T-cell (primary cell): ENCODE measurements around the gene DCAF11. TPM values are rescaled to one million over a fixed set of nuclear protein-coding genes. Genes with fewer than 3 reads are reported as not detected.

ENCODE experiments used
- ATAC-seq, 4 experiments: fragments of 200-7000 bp in 3 of 4; fragments of 150-1000 bp in 1 of 4; cut with Tn5 transposase; replicated peaks in 1 of 4; 1 replicate in 3 of 4; 2 replicates in 1 of 4; pipeline ENCODE4 v1.10.0; 2021; ENCODE audit warnings: moderate library complexity in 3 of 4, mild to moderate bottlenecking in 2 of 4, moderate number of reproducible peaks in 1 of 4
- CTCF ChIA-PET, 2 donors: fragments of 300-600 bp; sonication (Branson Sonifier 250); formaldehyde crosslinking; loops; one replicate each; lab custom pipeline; 2022; ENCODE audit warnings: antibody characterized with exemption in 2 of 2; lab: Charles Lee
- POLR2A ChIA-PET, 2 donors: fragments of 300-600 bp; sonication (Branson Sonifier 250); formaldehyde crosslinking; loops; one replicate each; lab custom pipeline; 2022; ENCODE audit warnings: antibody characterized with exemption in 2 of 2; lab: Charles Lee
- DNase-seq, 35 experiments: peaks; one replicate each; pipeline versions ENCODE4 v3.0.0 to v3.0.0-alpha.2; 2013 to 2023
- H3K27ac ChIP-seq: one replicate; pipeline ENCODE4 v1.5.1; 2013; ENCODE audit warnings: low read length
- H3K27me3 ChIP-seq, 2 experiments: replicated peaks in 1 of 2; 1 replicate in 1 of 2; 2 replicates in 1 of 2; pipeline versions ENCODE4 v1.6.1 to v1.7.0; 2013; ENCODE audit warnings: low read length in 1 of 2, mixed read lengths in 1 of 2; ENCODE audit not compliant: control insufficient read depth in 2 of 2, insufficient read depth in 2 of 2; ENCODE audit errors: extremely low read depth in 1 of 2
- H3K36me3 ChIP-seq, 2 donors: 1 replicate in 1 of 2; 2 replicates in 1 of 2; pipeline versions ENCODE4 v1.6.1 to v1.7.0; 2013; ENCODE audit warnings: low read length in 1 of 2; ENCODE audit not compliant: control insufficient read depth in 2 of 2, insufficient read depth in 1 of 2; ENCODE audit errors: extremely low read depth in 1 of 2
- H3K4me1 ChIP-seq, 2 experiments: 1 replicate in 1 of 2; 2 replicates in 1 of 2; pipeline versions ENCODE4 v1.6.1 to v1.7.0; 2013; ENCODE audit warnings: low read length in 2 of 2, mixed read lengths in 1 of 2; ENCODE audit not compliant: insufficient read depth in 2 of 2, control insufficient read depth in 1 of 2; ENCODE audit errors: extremely low read depth in 1 of 2
- H3K4me3 ChIP-seq, 2 donors: 1 replicate in 1 of 2; 2 replicates in 1 of 2; pipeline versions ENCODE4 v1.5.1 to v1.7.0; 2013; ENCODE audit warnings: mild to moderate bottlenecking in 2 of 2, low read length in 1 of 2, moderate library complexity in 1 of 2; ENCODE audit not compliant: control insufficient read depth in 1 of 2; ENCODE audit errors: extremely low read depth in 1 of 2
- H3K9me3 ChIP-seq: 2 replicates; pipeline ENCODE4 v1.7.0; 2013
- H3K27ac Mint-ChIP-seq, 2 donors: one replicate each; pipeline ENCODE4 v1.8.0; 2020 to 2021; ENCODE audit warnings: mild to moderate bottlenecking in 2 of 2, mixed read lengths in 2 of 2
- H3K27me3 Mint-ChIP-seq, 2 donors: one replicate each; pipeline ENCODE4 v1.8.0; 2021 to 2022; ENCODE audit warnings: mixed read lengths in 2 of 2
- H3K36me3 Mint-ChIP-seq: one replicate; pipeline ENCODE4 v1.8.0; 2021; ENCODE audit warnings: mixed read lengths
- H3K4me1 Mint-ChIP-seq, 3 donors: one replicate each; pipeline ENCODE4 v1.8.0; 2020 to 2022; ENCODE audit warnings: mixed read lengths in 3 of 3, mild to moderate bottlenecking in 1 of 3
- H3K4me3 Mint-ChIP-seq, 3 donors: one replicate each; pipeline ENCODE4 v1.8.0; 2020 to 2022; ENCODE audit warnings: mild to moderate bottlenecking in 3 of 3, mixed read lengths in 3 of 3, moderate library complexity in 3 of 3
- H3K9me3 Mint-ChIP-seq, 3 donors: one replicate each; pipeline ENCODE4 v1.8.0; 2020 to 2022; ENCODE audit warnings: mixed read lengths in 3 of 3
- WGBS: methylation state at CpG from one replicate; pipeline ENCODE4 v1.1.5; 2013; ENCODE audit warnings: missing lambda C conversion rate; ENCODE audit not compliant: insufficient coverage; 5-methylcytosine and 5-hydroxymethylcytosine counted together
- total RNA-seq, 35 experiments: library from RNA in 6 of 35; stranded (reverse) in 6 of 35; fragments of 120-200 nt in 1 of 35; gene quantifications; one replicate each; pipeline versions ENCODE4 v1.2.1 to v1.2.4 and lab custom pipeline; 2013 to 2026

DCAF11 gene
- total RNA-seq, 5 donors from 2014 or later (not counting 1 experiment from before 2014, with no cell fraction given): 78.5 to 94.1 (median 89.6) TPM

DNA sequence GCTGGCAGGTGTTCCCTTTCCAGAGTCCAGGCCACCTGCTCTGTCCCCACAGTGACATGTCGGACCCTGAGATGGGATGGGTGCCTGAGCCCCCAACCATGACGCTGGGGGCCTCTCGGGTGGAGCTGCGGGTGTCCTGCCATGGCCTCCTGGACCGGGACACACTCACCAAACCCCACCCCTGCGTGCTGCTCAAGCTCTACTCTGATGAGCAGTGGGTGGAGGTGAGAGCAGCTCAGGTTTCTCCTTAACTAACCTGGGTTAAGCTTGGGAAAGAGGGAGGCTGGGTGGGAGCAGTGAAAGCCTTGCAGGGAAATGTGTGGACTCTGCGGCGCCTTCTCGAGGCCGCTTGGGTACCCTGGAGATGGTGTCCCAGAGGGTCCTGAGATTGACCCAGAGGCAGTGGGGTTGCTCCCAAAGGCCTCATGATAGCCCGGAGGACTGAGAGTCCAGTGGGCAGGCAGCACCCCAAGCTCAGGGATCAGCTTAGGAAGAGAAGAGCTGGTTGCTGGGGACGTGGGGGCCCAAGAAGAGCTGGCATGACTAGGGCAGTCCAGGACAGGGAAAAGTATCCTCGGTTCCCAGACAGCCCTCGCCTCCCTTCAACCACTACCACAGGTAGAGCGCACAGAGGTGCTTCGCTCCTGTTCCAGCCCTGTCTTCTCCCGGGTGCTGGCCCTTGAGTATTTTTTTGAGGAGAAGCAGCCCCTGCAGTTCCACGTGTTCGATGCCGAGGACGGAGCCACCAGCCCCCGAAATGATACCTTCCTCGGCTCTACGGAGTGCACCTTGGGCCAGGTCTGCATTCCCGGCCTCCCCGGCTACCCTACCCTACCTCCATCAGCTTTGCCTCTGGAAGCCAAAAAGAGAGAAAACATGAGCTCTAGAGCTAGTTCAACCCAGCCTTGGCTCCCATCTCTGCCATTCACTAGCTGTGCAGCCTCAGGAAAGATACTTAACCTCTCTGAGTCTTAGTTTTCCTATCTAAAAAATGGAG lies 41.4 kb upstream of the DCAF11 start:
- POLR2A ChIA-PET: no interaction called here
- no peak for DNase-seq

DNA sequence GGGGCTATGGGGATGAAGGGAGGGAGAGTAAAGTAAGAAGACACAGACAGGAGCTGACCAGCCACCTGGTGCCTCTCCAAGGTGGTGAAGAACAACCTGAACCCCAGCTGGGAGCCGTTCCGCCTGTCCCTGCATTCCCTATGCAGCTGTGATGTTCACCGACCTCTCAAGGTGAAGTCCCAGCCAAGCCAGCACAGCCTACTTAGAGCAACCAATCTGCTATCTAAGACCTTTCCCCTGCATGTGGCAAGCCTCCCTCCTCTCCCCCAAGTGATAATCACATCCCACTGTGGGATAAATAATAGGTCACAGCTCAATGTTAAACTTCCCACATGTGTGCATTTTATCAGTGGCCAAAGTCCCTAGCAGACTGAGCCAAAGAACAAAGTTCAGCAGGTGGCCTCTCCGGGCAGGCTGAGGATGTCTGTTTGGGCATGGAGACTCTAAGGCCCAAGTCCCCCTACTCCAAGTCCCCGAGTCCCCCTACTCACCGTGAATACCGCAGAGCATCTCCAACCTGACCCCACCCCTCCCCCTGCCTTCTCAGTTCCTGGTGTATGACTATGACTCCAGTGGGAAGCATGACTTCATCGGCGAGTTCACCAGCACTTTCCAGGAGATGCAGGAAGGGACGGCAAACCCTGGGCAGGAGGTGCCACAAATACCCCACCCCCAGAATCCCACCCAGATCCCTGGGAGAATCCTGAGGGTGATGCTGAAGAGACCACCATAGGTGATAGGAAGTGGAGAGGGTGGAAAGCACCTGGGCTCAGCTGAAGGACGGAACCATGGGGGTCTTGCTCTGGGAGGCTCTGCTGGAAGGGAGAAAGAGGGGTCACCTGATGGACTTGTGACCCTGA lies 39.7 kb upstream of the DCAF11 start:
- Mint-ChIP-seq H3K4me1 (peaks cover 0 to 6% (median 2%) of the 10 kb centered on the region in 3 donors), H3K36me3 (no peaks in the 10 kb centered on the region), H3K27ac (no peak overlapping the region), H3K9me3 (no peaks in the 10 kb centered on the region), H3K27me3 (peaks cover 6 to 10% of the 10 kb centered on the region in 2 donors), H3K4me3 (no peak overlapping the region)
- Histone ChIP-seq H3K36me3 (no peaks in the 10 kb centered on the region), H3K4me1 (peaks cover 0 to under 1% of the 10 kb centered on the region in 2 experiments), H3K27me3 (peaks cover 0 to 32% of the 10 kb centered on the region in 2 experiments), H3K9me3 (no peaks in the 10 kb centered on the region), H3K4me3 (no peak overlapping the region), H3K27ac (no peak overlapping the region)
- ChIA-PET CTCF (interaction anchor here in 1 of 2 donors (0.8 kb wide), 1 partner anchor 16 kb away, joined by 3 read pairs; no protein-coding TSS in a partner anchor), POLR2A (no interaction called here)
- DNase-seq (no peak), ATAC-seq (no peak)
- WGBS: 86% methylated on average over 3 of the region's 11 CpGs

More for the DNA sequence above, 41.4 kb upstream of the DCAF11 start:
- 90% methylated on average over 17 of the region's 26 CpGs for WGBS
- no peaks in the 10 kb centered on the region for H3K36me3 ChIP-seq
- H3K9me3 Mint-ChIP-seq: no peaks in the 10 kb centered on the region
- CTCF ChIA-PET: interaction anchor here in 1 of 2 donors (0.6 kb wide), 1 partner anchor 37 kb away, joined by 5 read pairs; no protein-coding TSS in a partner anchor
- peaks cover 6 to 14% of the 10 kb centered on the region in 2 donors for H3K27me3 Mint-ChIP-seq
- no peak overlapping the region for H3K4me3 Mint-ChIP-seq
- H3K27me3 ChIP-seq: peaks cover 0 to 42% of the 10 kb centered on the region in 2 experiments
- H3K4me1 ChIP-seq: no peaks in the 10 kb centered on the region
- no peak overlapping the region for H3K27ac Mint-ChIP-seq
- peaks cover 0 to 2% (median 0%) of the 10 kb centered on the region in 3 donors for H3K4me1 Mint-ChIP-seq
- no peak overlapping the region for H3K4me3 ChIP-seq
- H3K27ac ChIP-seq: no peak overlapping the region
- no peaks in the 10 kb centered on the region for H3K9me3 ChIP-seq
- no peaks in the 10 kb centered on the region for H3K36me3 Mint-ChIP-seq
- no peak for ATAC-seq

DNA sequence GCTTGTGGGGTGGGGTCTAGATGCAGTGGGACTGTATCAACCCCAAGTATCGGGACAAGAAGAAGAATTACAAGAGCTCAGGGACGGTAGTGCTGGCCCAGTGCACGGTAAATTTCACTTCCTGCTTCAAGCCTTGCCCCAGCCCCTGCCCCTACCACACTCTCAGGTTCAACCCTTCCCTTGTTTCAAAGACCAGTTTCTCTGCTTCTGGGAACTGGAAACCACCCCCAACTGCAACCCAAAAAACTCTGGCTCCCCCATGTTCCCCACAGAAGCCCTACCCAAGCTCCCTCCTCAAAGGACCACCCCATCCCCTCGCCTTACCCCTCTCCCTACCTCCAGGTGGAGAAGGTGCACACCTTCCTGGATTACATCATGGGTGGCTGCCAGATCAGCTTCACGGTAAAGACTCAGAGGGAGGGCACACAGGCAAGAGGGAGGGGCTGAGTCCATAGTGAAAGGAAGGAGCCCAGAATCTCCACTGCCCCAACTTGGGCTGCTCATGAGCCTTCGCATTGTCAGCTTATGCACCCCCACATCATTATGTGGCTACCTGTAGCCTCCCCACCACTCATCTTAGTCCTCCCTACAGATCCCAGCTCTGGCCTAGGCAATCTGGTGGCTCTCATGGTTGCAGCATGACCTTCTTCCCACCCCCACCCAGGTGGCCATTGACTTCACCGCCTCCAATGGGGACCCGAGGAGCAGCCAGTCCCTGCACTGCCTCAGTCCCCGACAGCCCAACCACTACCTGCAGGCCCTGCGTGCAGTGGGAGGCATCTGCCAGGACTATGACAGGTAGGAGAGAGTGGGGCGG lies 38.9 kb upstream of the DCAF11 start:
- Mint-ChIP-seq H3K36me3 (no peaks in the 10 kb centered on the region), H3K4me3 (no peak overlapping the region), H3K27me3 (peaks cover 5% of the 10 kb centered on the region in 2 donors), H3K9me3 (no peaks in the 10 kb centered on the region), H3K27ac (no peak overlapping the region), H3K4me1 (peaks cover 6 to 14% (median 8%) of the 10 kb centered on the region in 3 donors)
- WGBS: 60% methylated on average over 4 of the region's 11 CpGs
- DNase-seq (no peak), ATAC-seq (no peak)
- ChIA-PET POLR2A (no interaction called here), CTCF (interaction anchor here in 1 of 2 donors (0.8 kb wide), 1 partner anchor 15 kb away, joined by 3 read pairs; no protein-coding TSS in a partner anchor)
- H3K36me3 ChIP-seq: no peaks in the 10 kb centered on the region
- peaks cover 0 to 29% of the 10 kb centered on the region in 2 experiments for H3K27me3 ChIP-seq
- H3K27ac ChIP-seq: no peak overlapping the region
- H3K4me3 ChIP-seq: no peak overlapping the region
- no peaks in the 10 kb centered on the region for H3K9me3 ChIP-seq
- H3K4me1 ChIP-seq: peaks cover 5 to 8% of the 10 kb centered on the region in 2 experiments

GRCh38 chr14:24076302-24076601 lies 38.3 kb upstream of the DCAF11 start:
- Mint-ChIP-seq H3K36me3 (no peaks in the 10 kb centered on the region), H3K27ac (no peak overlapping the region), H3K27me3 (no peaks in the 10 kb centered on the region), H3K9me3 (no peaks in the 10 kb centered on the region), H3K4me3 (no peak overlapping the region), H3K4me1 (peaks cover 10 to 17% (median 12%) of the 10 kb centered on the region in 3 donors)
- peaks cover 6 to 12% of the 10 kb centered on the region in 2 experiments for H3K4me1 ChIP-seq
- H3K27me3 ChIP-seq: peaks cover 0 to 26% of the 10 kb centered on the region in 2 experiments
- ChIA-PET CTCF (no interaction called here), POLR2A (no interaction called here)
- no peaks in the 10 kb centered on the region for H3K36me3 ChIP-seq
- no peaks in the 10 kb centered on the region for H3K9me3 ChIP-seq
- no peak overlapping the region for H3K4me3 ChIP-seq
- H3K27ac ChIP-seq: no peak overlapping the region
- 80% methylated on average over 1 of the region's 10 CpGs for WGBS
- DNase-seq (no peak), ATAC-seq (no peak)

DNA sequence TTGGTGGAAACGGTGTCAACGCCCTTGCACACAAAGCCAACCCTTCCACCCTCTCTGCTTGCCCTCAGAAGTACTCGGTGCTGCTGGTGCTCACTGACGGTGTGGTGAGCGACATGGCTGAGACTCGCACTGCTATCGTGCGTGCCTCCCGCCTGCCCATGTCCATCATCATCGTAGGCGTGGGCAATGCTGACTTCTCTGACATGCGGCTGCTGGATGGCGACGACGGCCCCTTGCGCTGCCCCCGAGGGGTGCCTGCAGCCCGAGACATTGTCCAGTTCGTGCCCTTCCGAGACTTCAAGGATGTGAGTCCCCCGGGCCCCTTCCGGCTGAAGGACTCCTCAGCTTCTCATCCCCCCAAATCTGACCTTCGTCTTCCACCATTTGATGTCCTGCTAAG lies 37.5 kb upstream of the DCAF11 start:
- peaks cover 13 to 21% (median 15%) of the 10 kb centered on the region in 3 donors for H3K4me1 Mint-ChIP-seq
- H3K27me3 Mint-ChIP-seq: no peaks in the 10 kb centered on the region
- ATAC-seq: no peak
- H3K4me1 ChIP-seq: peaks cover 6 to 19% of the 10 kb centered on the region in 2 experiments
- no peaks in the 10 kb centered on the region for H3K9me3 Mint-ChIP-seq
- WGBS: 93% methylated on average over 23 of the region's 23 CpGs
- H3K4me3 Mint-ChIP-seq: no peak overlapping the region
- no peak for DNase-seq
- no peaks in the 10 kb centered on the region for H3K36me3 Mint-ChIP-seq
- CTCF ChIA-PET: no interaction called here
- H3K27ac ChIP-seq: no peak overlapping the region
- peaks cover 0 to 17% of the 10 kb centered on the region in 2 experiments for H3K27me3 ChIP-seq
- no peaks in the 10 kb centered on the region for H3K36me3 ChIP-seq
- no peak overlapping the region for H3K4me3 ChIP-seq
- POLR2A ChIA-PET: no interaction called here
- H3K27ac Mint-ChIP-seq: no peak overlapping the region
- no peaks in the 10 kb centered on the region for H3K9me3 ChIP-seq
